ENCODE data around the gene NCKAP5. TPM values are rescaled to one million over a fixed set of nuclear protein-coding genes. Genes with fewer than 3 reads are reported as not detected.

NCKAP5 gene
- total and polyA plus RNA-seq, 4 donors, result 0.57 to 2.8 (median 2.4) TPM

GRCh38 chr2:133405252-133405651 is 163.0 kb downstream of the NCKAP5 start:
- peak; percentile 4 for TF ChIP-seq MAX (IDR thresholded peaks at IDR 0.05)
- TF ChIP-seq FOXA1 (IDR thresholded peaks at IDR 0.05), result no peak
- Histone ChIP-seq H3K27me3 (ENCODE audit: control insufficient read depth in 4 of 4, insufficient read depth in 4 of 4, low read length in 3 of 4) (no peaks in the 10 kb centered on the region), H3K4me3 (ENCODE audit: low read depth in 1 of 3, low read length in 3 of 3) (no peak overlapping the region), H3K36me3 (ENCODE audit: control insufficient read depth in 4 of 4, insufficient read depth in 3 of 4, low read depth in 1 of 4, low read length in 3 of 4) (no peaks in the 10 kb centered on the region), H3K9ac (ENCODE audit: low read depth in 1 of 2, low read length in 2 of 2) (no peak overlapping the region), H3K9me3 (ENCODE audit: control insufficient read depth in 4 of 4, low read length in 3 of 4) (no peaks in the 10 kb centered on the region), H3K27ac (ENCODE audit: low read depth in 1 of 2, low read length in 2 of 2) (no peak overlapping the region), H3K4me1 (ENCODE audit: control insufficient read depth in 4 of 4, insufficient read depth in 4 of 4, low read length in 3 of 4) (peaks cover 0 to 5% (median 3%) of the 10 kb centered on the region in 4 donors)
- DNase-seq (ENCODE audit: low spot score), result no peak
- WGBS, result 62% methylated on average over 4 of the region's 4 CpGs

- Histone ChIP-seq H3K9ac (ENCODE audit: low read depth in 1 of 2, low read length in 2 of 2) (no peak overlapping the region), H3K27ac (ENCODE audit: low read depth in 1 of 2, low read length in 2 of 2) (no peak overlapping the region), H3K4me3 (ENCODE audit: low read depth in 1 of 3, low read length in 3 of 3) (no peak overlapping the region), H3K9me3 (ENCODE audit: control insufficient read depth in 4 of 4, low read length in 3 of 4) (no peaks in the 10 kb centered on the region), H3K36me3 (ENCODE audit: control insufficient read depth in 4 of 4, insufficient read depth in 3 of 4, low read depth in 1 of 4, low read length in 3 of 4) (no peaks in the 10 kb centered on the region), H3K27me3 (ENCODE audit: control insufficient read depth in 4 of 4, insufficient read depth in 4 of 4, low read length in 3 of 4) (no peaks in the 10 kb centered on the region), H3K4me1 (ENCODE audit: control insufficient read depth in 4 of 4, insufficient read depth in 4 of 4, low read length in 3 of 4) (peaks cover 0 to 5% (median 3%) of the 10 kb centered on the region in 4 donors)
- 97% methylated on average over 2 of the region's 2 CpGs for WGBS
- no peak for TF ChIP-seq SP1 (IDR thresholded peaks at IDR 0.05)
- no peak for TF ChIP-seq JUND (IDR thresholded peaks at IDR 0.05)
- TF ChIP-seq EGR1 (IDR thresholded peaks at IDR 0.05; ENCODE audit: low read depth in 2 of 2), result no peak
- no peak for TF ChIP-seq NR2F2 (IDR thresholded peaks at IDR 0.05)
- TF ChIP-seq FOXA1 (IDR thresholded peaks at IDR 0.05), result no peak
- no peak for TF ChIP-seq TAF1 (conservative IDR thresholded peaks at IDR 0.05)
- no peak for TF ChIP-seq GABPA (IDR thresholded peaks at IDR 0.05 in 1 of 2, conservative IDR thresholded peaks at IDR 0.05 in 1 of 2)
- no peak for TF ChIP-seq HNF4A (conservative IDR thresholded peaks at IDR 0.05)
- no peak for TF ChIP-seq FOXA2 (IDR thresholded peaks at IDR 0.05)
- TF ChIP-seq YY1 (IDR thresholded peaks at IDR 0.05), result no peak
- no peak for TF ChIP-seq CTCF (IDR thresholded peaks at IDR 0.05; ENCODE audit: low read depth, low read length, missing input control)
- TF ChIP-seq REST (IDR thresholded peaks at IDR 0.05), result no peak
- no peak for TF ChIP-seq RAD21 (IDR thresholded peaks at IDR 0.05)
- TF ChIP-seq ATF3 (IDR thresholded peaks at IDR 0.05), result no peak
- no peak for TF ChIP-seq RXRA (IDR thresholded peaks at IDR 0.05)
- DNase-seq (ENCODE audit: low spot score), result no peak
These were observed 167.9 kb downstream of the NCKAP5 start for GRCh38 chr2:133400411-133400810.
